NB4 (cell line): Measurements from ENCODE around the gene ENGASE.

Experiments used
- CTCF ChIP-seq: IDR thresholded peaks from one replicate; pipeline ENCODE4 v1.5.1; 2012; ENCODE audit warnings: low read depth, low read length
- MAX ChIP-seq: IDR thresholded peaks from 2 replicates; pipeline ENCODE4 v1.6.1; 2011; ENCODE audit warnings: low read depth, low read length
- POLR2A ChIP-seq: IDR thresholded peaks from 2 replicates; pipeline ENCODE4 v1.6.1; 2011; ENCODE audit warnings: mild to moderate bottlenecking; ENCODE audit not compliant: insufficient read length; ENCODE audit errors: extremely low read depth

- no peak for TF ChIP-seq POLR2A
- no peak for TF ChIP-seq CTCF
- TF ChIP-seq MAX = no peak
These were observed 53.0 kb downstream of the ENGASE start for GRCh38 chr17:79127534-79128135.
